Endothelial cell of umbilical vein (primary cell): ENCODE measurements around the gene SLC12A4. TPM values are rescaled to one million over a fixed set of nuclear protein-coding genes. Genes with fewer than 3 reads are reported as not detected.
A peak's percentile ranks its signal among the peaks of the same experiment; 100 is the strongest.

Experiments used
- BruUV-seq: library from RNA; stranded (reverse); fragments of 400-500 nt; replicated peaks from 2 replicates; lab custom pipeline; 2021; lab: Mats Ljungman, UMichigan
- CTCF ChIA-PET: fragments of 300-600, 350-600 bp; sonication (Branson Sonifier 250); formaldehyde crosslinking; loops from one replicate; lab custom pipeline; 2021; ENCODE audit warnings: antibody characterized with exemption, inconsistent platforms; lab: Charles Lee
- POLR2A ChIA-PET: fragments of 300-600, 350-600 bp; sonication (Branson Sonifier 250); formaldehyde crosslinking; loops from one replicate; lab custom pipeline; 2021; ENCODE audit warnings: antibody characterized with exemption, inconsistent platforms; lab: Charles Lee
- DNase-seq: peaks from one replicate; pipeline ENCODE4 v3.0.0-alpha.2; 2011; ENCODE audit warnings: low read depth, low spot score
- FAIRE-seq: peaks from 2 replicates; lab custom pipeline; 2011; peaks lifted over from hg19 to GRCh38; lab: Jason Lieb, UNC
- H2AFZ ChIP-seq: 2 replicates; pipeline ENCODE4 v1.6.0; 2012; ENCODE audit warnings: low read depth, low read length, control low read depth, inconsistent platforms
- H3K27ac ChIP-seq: 2 replicates; pipeline ENCODE4 v1.5.1; 2011; ENCODE audit warnings: low read depth, mild to moderate bottlenecking, control low read depth, low read length, moderate library complexity; ENCODE audit not compliant: insufficient read depth
- H3K27me3 ChIP-seq, 2 experiments: 2 replicates each; pipeline versions ENCODE4 v1.6.0 to v1.6.1; 2011; ENCODE audit warnings: low read length in 2 of 2, mixed read lengths in 1 of 2; ENCODE audit not compliant: control insufficient read depth in 2 of 2, insufficient read depth in 2 of 2
- H3K36me3 ChIP-seq, 2 experiments: 2 replicates in 1 of 2; 3 replicates in 1 of 2; pipeline ENCODE4 v1.5.1; 2011; ENCODE audit warnings: low read length in 2 of 2, mild to moderate bottlenecking in 1 of 2, moderate library complexity in 1 of 2; ENCODE audit not compliant: control insufficient read depth in 2 of 2, insufficient read depth in 2 of 2; ENCODE audit errors: extremely low read depth in 1 of 2
- H3K4me1 ChIP-seq: 3 replicates; pipeline ENCODE4 v1.5.1; 2011; ENCODE audit warnings: mild to moderate bottlenecking, low read length; ENCODE audit not compliant: control insufficient read depth, insufficient read depth; ENCODE audit errors: extremely low read depth
- H3K4me2 ChIP-seq: 2 replicates; pipeline ENCODE4 v1.6.1; 2011; ENCODE audit warnings: low read length, control low read depth, mixed read lengths; ENCODE audit not compliant: insufficient read depth
- H3K4me3 ChIP-seq, 3 experiments: fragments of 200-600 bp in 1 of 3; sonication (generic), shearing (Covaris generic) in 1 of 3; replicated peaks in 1 of 3; 2 replicates each; pipeline ENCODE4 v1.5.1; 2011 to 2016; ENCODE audit warnings: control low read depth in 3 of 3, low read length in 3 of 3, mild to moderate bottlenecking in 2 of 3, inconsistent platforms in 1 of 3, low read depth in 1 of 3, moderate library complexity in 1 of 3; ENCODE audit not compliant: insufficient read depth in 1 of 3
- H3K79me2 ChIP-seq: 2 replicates; pipeline ENCODE4 v1.6.0; 2012; ENCODE audit warnings: low read length, inconsistent platforms; ENCODE audit not compliant: control insufficient read depth, insufficient read depth
- H3K9ac ChIP-seq: replicated peaks from 2 replicates; pipeline ENCODE3; 2011; ENCODE audit warnings: low read length, control low read depth; ENCODE audit not compliant: insufficient read depth; ENCODE audit errors: extremely low read depth
- H3K9me1 ChIP-seq: replicated peaks from 3 replicates; pipeline ENCODE4 v1.6.0; 2011; ENCODE audit warnings: mild to moderate bottlenecking, low read length; ENCODE audit not compliant: control insufficient read depth, insufficient read depth; ENCODE audit errors: extremely low read depth
- H3K9me3 ChIP-seq: replicated peaks from 2 replicates; pipeline ENCODE4 v1.5.1; 2012; ENCODE audit warnings: low read length, inconsistent platforms; ENCODE audit not compliant: control insufficient read depth, insufficient read depth
- H4K20me1 ChIP-seq: replicated peaks from 2 replicates; pipeline ENCODE3; 2011; ENCODE audit warnings: mild to moderate bottlenecking, low read length; ENCODE audit not compliant: control insufficient read depth, insufficient read depth; ENCODE audit errors: extremely low read depth
- CTCF ChIP-seq, 2 donors: IDR thresholded peaks; 1 replicate in 1 of 2; 2 replicates in 1 of 2; pipeline ENCODE4 v1.5.1; 2011; ENCODE audit warnings: low read length in 2 of 2, mild to moderate bottlenecking in 2 of 2, moderate library complexity in 2 of 2, control low read depth in 1 of 2, inconsistent platforms in 1 of 2, low read depth in 1 of 2; ENCODE audit not compliant: insufficient read depth in 1 of 2; ENCODE audit errors: extremely low read depth in 1 of 2
- EZH2 ChIP-seq: IDR thresholded peaks from 2 replicates; pipeline ENCODE4 v1.6.1; 2012; ENCODE audit warnings: borderline replicate concordance, low read depth, mild to moderate bottlenecking, moderate library complexity, low read length, inconsistent platforms; ENCODE audit not compliant: severe bottlenecking
- FOS ChIP-seq: IDR thresholded peaks from 2 replicates; pipeline ENCODE4 v1.6.1; 2011; ENCODE audit warnings: mild to moderate bottlenecking, low read length, moderate library complexity, borderline replicate concordance; ENCODE audit not compliant: insufficient read depth
- GATA2 ChIP-seq: IDR thresholded peaks from 2 replicates; pipeline ENCODE4 v1.7.0; 2011; ENCODE audit warnings: low read depth, mild to moderate bottlenecking, moderate library complexity, mixed read lengths, low read length; ENCODE audit not compliant: insufficient read length, insufficient read depth
- JUN ChIP-seq: IDR thresholded peaks from 2 replicates; pipeline ENCODE4 v1.6.1; 2011; ENCODE audit warnings: borderline replicate concordance, low read depth; ENCODE audit not compliant: insufficient read length, insufficient read depth
- MYC ChIP-seq: IDR thresholded peaks from one replicate; pipeline ENCODE4 v1.6.1; 2011; ENCODE audit warnings: mild to moderate bottlenecking, low read depth, low read length
- POLR2A ChIP-seq: IDR thresholded peaks from 2 replicates; pipeline ENCODE4 v1.6.1; 2012; ENCODE audit warnings: low read depth, mild to moderate bottlenecking, control low read depth, low read length
- POLR2AphosphoS5 ChIP-seq: IDR thresholded peaks from 2 replicates; pipeline ENCODE4 v1.6.1; 2012; ENCODE audit warnings: low read depth, mild to moderate bottlenecking, control low read depth, low read length, moderate library complexity; ENCODE audit not compliant: insufficient read depth
- dilution Hi-C: fragments of 300-500 bp; cut with MboI; formaldehyde crosslinking; loops from one replicate; pipeline ENCODE4 v1.15.0; 2019; ENCODE audit warnings: low sequenced_read_pairs; ENCODE audit not compliant: extremely low pct_ligation_motif_present
- intact Hi-C: fragments of 100-400 bp; cut with micrococcal nuclease; formaldehyde crosslinking; loops from one replicate; pipeline ENCODE4 v1.10.0; 2022
- polyA plus RNA-seq, 4 experiments: library from polyadenylated mRNA; depleted of rRNA in 3 of 4; stranded (reverse) in 3 of 4; unstranded in 1 of 4; fragments of >200 nt; gene quantifications; 2 replicates each; pipeline versions ENCODE4 v1.2.1 to v1.2.3, GENCODE V29; 2011 to 2012; ENCODE audit warnings: missing spikeins in 1 of 4
- total RNA-seq: library from RNA; stranded (reverse); gene quantifications from 2 replicates; pipeline ENCODE4 v1.2.3, GENCODE V29; 2021
- TF ChIP-seq, protein P1 (sequence below): IDR thresholded peaks from 2 replicates; pipeline ENCODE4 v1.6.1; 2011; ENCODE audit not compliant: insufficient read depth, insufficient read length

SLC12A4 gene
- total and polyA plus RNA-seq, 2 donors (not counting 3 experiments of a cell fraction or from before 2014, with no cell fraction given) = 110 to 114 TPM

DNA sequence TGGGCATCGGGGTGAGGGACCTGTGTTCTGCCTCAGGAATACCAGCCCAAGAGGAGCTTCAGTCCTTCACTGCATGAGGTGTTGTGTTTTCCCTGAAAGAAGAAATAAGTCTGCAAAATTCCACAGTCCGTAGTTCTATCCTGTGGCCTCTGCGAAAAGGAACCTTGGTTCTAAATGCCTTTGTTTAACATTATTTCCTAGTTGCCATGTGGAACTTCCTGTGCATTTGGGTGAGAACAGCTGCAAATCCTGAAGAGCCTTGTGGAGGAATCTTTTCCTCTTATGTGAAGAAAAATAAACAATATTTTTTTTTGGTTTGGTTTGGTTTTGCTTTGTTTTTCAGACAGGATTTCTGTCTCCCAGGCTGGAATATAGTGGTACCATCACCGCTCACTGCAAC is 65.6 kb downstream of the SLC12A4 start:
- dilution Hi-C loops = loop anchor here (25.0 kb wide), 1 partner anchor 216 kb away; no protein-coding TSS in a partner anchor

DNA sequence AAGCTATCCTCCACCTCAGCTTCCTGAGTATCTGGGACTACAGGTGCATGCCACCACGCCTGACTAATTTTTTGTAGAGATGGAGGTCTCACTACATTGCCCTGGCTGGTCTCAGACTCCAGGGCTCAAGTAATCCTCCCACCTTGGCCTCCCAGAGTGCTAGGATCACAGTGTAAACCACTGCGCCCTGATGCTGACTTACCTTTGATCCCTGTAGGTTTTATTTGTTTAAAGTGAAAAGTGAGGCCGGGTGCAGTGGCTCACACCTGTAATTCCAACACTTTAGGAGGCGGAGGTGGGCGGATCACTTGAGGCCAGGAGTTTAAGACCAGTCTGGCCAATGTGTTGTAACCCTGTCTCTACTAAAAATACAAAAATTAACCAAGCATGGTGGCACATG is 66.7 kb downstream of the SLC12A4 start:
- no peak for FAIRE-seq
- H3K36me3 ChIP-seq = peaks cover 0 to 2% of the 10 kb centered on the region in 2 experiments
- H3K79me2 ChIP-seq = peaks cover 18% of the 10 kb centered on the region
- no peak overlapping the region for H3K9ac ChIP-seq
- no peaks in the 10 kb centered on the region for H4K20me1 ChIP-seq
- BruUV-seq = no TSS peak
- H3K4me3 ChIP-seq = no peak overlapping the region
- DNase-seq = no peak
- intact Hi-C loops (loop anchor here (1.0 to 10.0 kb wide), 2 partner anchors 8 to 587 kb away; partner anchors contain the start of gene PSKH1), dilution Hi-C loops (loop anchor here (25.0 kb wide), 1 partner anchor 214 kb away; no protein-coding TSS in a partner anchor)
- H3K27me3 ChIP-seq = no peaks in the 10 kb centered on the region
- TF ChIP-seq EZH2 (no peak), JUN (no peak), FOS (no peak), CTCF (IDR thresholded peaks at IDR 0.05; ENCODE audit: extremely low read depth in 1 of 2, insufficient read depth in 1 of 2, low read depth in 1 of 2, low read length in 2 of 2) (no peak), MYC (no peak), POLR2AphosphoS5 (no peak), GATA2 (no peak), POLR2A (no peak)
- TF ChIP-seq, protein P1, sequence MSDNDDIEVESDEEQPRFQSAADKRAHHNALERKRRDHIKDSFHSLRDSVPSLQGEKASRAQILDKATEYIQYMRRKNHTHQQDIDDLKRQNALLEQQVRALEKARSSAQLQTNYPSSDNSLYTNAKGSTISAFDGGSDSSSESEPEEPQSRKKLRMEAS = no peak
- POLR2A ChIA-PET = no interaction called here
- H2AFZ ChIP-seq = no peak overlapping the region
- CTCF ChIA-PET = interaction anchor here (3.7 kb wide), 1 partner anchor 18 kb away, joined by 17 read pairs; no protein-coding TSS in a partner anchor
- no peak overlapping the region for H3K4me2 ChIP-seq
- no peak overlapping the region for H3K27ac ChIP-seq
- H3K9me1 ChIP-seq = no peaks in the 10 kb centered on the region
- peaks cover 12% of the 10 kb centered on the region for H3K4me1 ChIP-seq
- H3K9me3 ChIP-seq = no peaks in the 10 kb centered on the region

More for the DNA sequence above, 65.6 kb downstream of the SLC12A4 start:
- FAIRE-seq = peak; percentile 75
- BruUV-seq = no TSS peak
- H2AFZ ChIP-seq = peak overlapping the region; percentile 58
- no peak overlapping the region for H3K4me3 ChIP-seq
- peak overlapping the region; percentile 30 for H3K9ac ChIP-seq
- H3K79me2 ChIP-seq = peaks cover 9% of the 10 kb centered on the region
- no peaks in the 10 kb centered on the region for H4K20me1 ChIP-seq
- ChIA-PET CTCF (interaction anchor here (0.8 to 3.7 kb wide), 4 partner anchors 10 to 28 kb away, joined by 3 to 17 read pairs (median 4); partner anchors contain the start of gene PSKH1), POLR2A (no interaction called here)
- H3K9me3 ChIP-seq = no peaks in the 10 kb centered on the region
- intact Hi-C loops = loop anchor here (1.0 to 10.0 kb wide), 2 partner anchors 10 to 588 kb away; partner anchors contain the start of gene PSKH1
- peaks cover 10% of the 10 kb centered on the region for H3K4me1 ChIP-seq
- H3K4me2 ChIP-seq = peak overlapping the region; percentile 45
- DNase-seq = peak; percentile 88
- H3K9me1 ChIP-seq = no peaks in the 10 kb centered on the region
- peak overlapping the region; percentile 67 for H3K27ac ChIP-seq
- TF ChIP-seq POLR2A (no peak), EZH2 (no peak), JUN (no peak), FOS (no peak)
- peaks cover 0 to 2% of the 10 kb centered on the region in 2 experiments for H3K36me3 ChIP-seq
- H3K27me3 ChIP-seq = no peaks in the 10 kb centered on the region
